GM12873 (cell line): Measurements from ENCODE around the gene ALX3.

Experiments
- CTCF ChIP-seq: IDR thresholded peaks from 2 replicates; pipeline ENCODE4 v1.5.1; 2012; ENCODE audit warnings: low read depth, mild to moderate bottlenecking, moderate library complexity, low read length, control low read depth; ENCODE audit not compliant: insufficient read depth; ENCODE audit errors: missing control alignments

The ALX3 gene

GRCh38 chr1:110070671-110071242 lies at the start of gene ALX3:
TSS of gene ALX3 (minus strand) at chr1:110070672. CDS start at chr1:110070612, 60 bp downstream.
- no peak for TF ChIP-seq CTCF

- TF ChIP-seq CTCF, result no peak
Observed at GRCh38 chr1:110119843-110120242, 49.4 kb upstream of the ALX3 start.

- TF ChIP-seq CTCF, result no peak
Observed at GRCh38 chr1:110118636-110119396, 48.3 kb upstream of the ALX3 start.

DNA sequence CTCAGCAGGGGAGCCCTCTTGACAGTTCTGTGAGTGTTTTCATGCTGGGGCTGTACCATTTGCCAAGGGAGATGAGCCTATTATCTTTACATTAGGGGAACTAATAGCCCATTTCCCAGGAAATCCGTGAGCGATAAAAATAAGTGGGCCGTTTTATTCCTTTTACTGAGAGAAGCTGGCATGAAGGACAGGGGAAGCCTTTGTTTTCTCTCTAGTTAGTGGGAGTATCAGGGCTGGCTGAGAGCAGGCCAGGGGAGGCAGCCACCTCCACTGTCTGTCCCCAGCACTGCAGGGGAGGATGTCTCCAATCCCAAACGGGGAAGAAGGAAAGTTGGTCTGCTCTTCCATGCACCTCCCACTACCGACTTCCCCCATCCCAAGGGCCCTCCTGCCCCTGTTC lies 44.3 kb upstream of the ALX3 start:
- TF ChIP-seq CTCF, result no peak

- TF ChIP-seq CTCF, result no peak
Observed at GRCh38 chr1:110114173-110114572, 43.7 kb upstream of the ALX3 start.

- TF ChIP-seq CTCF, result no peak
Observed at GRCh38 chr1:110113551-110113950, 43.1 kb upstream of the ALX3 start.

GRCh38 chr1:110112656-110113055 lies 42.2 kb upstream of the ALX3 start:
- TF ChIP-seq CTCF, result no peak
